Psoas muscle (tissue), 8 donors: ENCODE data around the gene PLIN3. TPM values are rescaled to one million over a fixed set of nuclear protein-coding genes. Genes with fewer than 3 reads are reported as not detected.

ENCODE experiments used
- ATAC-seq, 4 donors: fragments of 200-7000 bp; cut with Tn5 transposase; one replicate each; pipeline ENCODE4 v1.9.1; 2020; ENCODE audit warnings: moderate library complexity in 3 of 4, mild to moderate bottlenecking in 2 of 4
- DNase-seq, 2 donors: peaks; one replicate each; pipeline ENCODE4 v3.0.0-alpha.2; 2020
- H3K27ac ChIP-seq: fragments of 200-600 bp; one replicate; pipeline ENCODE4 v1.8.0; 2022
- H3K27me3 ChIP-seq, 3 donors: fragments of 200-600 bp in 1 of 3; one replicate each; pipeline versions ENCODE4 v1.6.1 to v1.8.0; 2013 to 2022; ENCODE audit warnings: low read length in 2 of 3, mild to moderate bottlenecking in 2 of 3, moderate library complexity in 1 of 3; ENCODE audit not compliant: insufficient read depth in 3 of 3
- H3K36me3 ChIP-seq, 2 donors: fragments of 200-600 bp in 1 of 2; one replicate each; pipeline versions ENCODE4 v1.6.1 to v1.8.0; 2013 to 2022; ENCODE audit warnings: low read depth in 1 of 2, mild to moderate bottlenecking in 1 of 2, moderate library complexity in 1 of 2; ENCODE audit not compliant: insufficient read depth in 1 of 2
- H3K4me1 ChIP-seq: fragments of 200-600 bp; one replicate; pipeline ENCODE4 v1.8.0; 2022
- H3K4me3 ChIP-seq: fragments of 200-600 bp; one replicate; pipeline ENCODE4 v1.8.0; 2022; ENCODE audit warnings: mild to moderate bottlenecking
- H3K9me3 ChIP-seq: fragments of 200-600 bp; one replicate; pipeline ENCODE4 v1.8.0; 2022
- WGBS, 3 donors: extraction: QIAGEN DNeasy Blood & Tissue Kit; methylation state at CpG; one replicate each; pipeline versions ENCODE4 v1.1.6 to v1.1.7; 2013; 5-methylcytosine and 5-hydroxymethylcytosine counted together
- intact Hi-C, 2 donors: fragments of 100-400 bp; cut with DNase I; formaldehyde crosslinking; loops; one replicate each; pipeline versions ENCODE4 v1.11.0 to v1.14.2; 2022
- polyA plus RNA-seq, 3 donors: library from polyadenylated mRNA; stranded (reverse); fragments of 200-250 nt; gene quantifications; one replicate each; pipeline ENCODE4 v1.2.3, GENCODE V29; 2013
- total RNA-seq, 4 donors: library from RNA; stranded (reverse); fragmentation: NEBNext Ultra II Directional in 2 of 4; extraction: Animal tissue kit (Norgen Biotek cat#: 25700) in 2 of 4; gene quantifications; one replicate each; pipeline versions ENCODE4 v1.2.1 to v1.2.4, GENCODE V29; 2021 to 2023
- TF ChIP-seq, protein P1 (sequence below): fragments of 200-600 bp; IDR thresholded peaks from one replicate; pipeline ENCODE4 v1.8.0; 2022; ENCODE audit warnings: antibody characterized with exemption
- donor health status: healthy with polysubstance abuse.
- donor health status: DM: no; HTN: no; CAD: no; lungs with moderate emphysema.
- donor health status: Bipolar disorder and iron deficiency.
- donor health status: healthy.
- donor health status: DM: yes; HTN: yes; CAD: no.
- donor health status: DM: no; HTN: no; CAD: no.
- donor health status: DM: no; HTN: no; CAD: no.
- donor health status: DM: yes; HTN: yes; CAD: no.

The PLIN3 gene
- total and polyA plus RNA-seq, 7 donors, result 67.2 to 309 (median 107) TPM

GRCh38 chr19:4871711-4872110 lies 4.2 kb upstream of the PLIN3 start:
- ATAC-seq (no peak), DNase-seq (no peak)
- intact Hi-C loops, result loop anchor here (1.0 to 2.0 kb wide), 2 partner anchors 40 to 159 kb away; no protein-coding TSS in a partner anchor
- Histone ChIP-seq H3K9me3 (no peaks in the 10 kb centered on the region), H3K27ac (no peak overlapping the region), H3K4me3 (no peak overlapping the region), H3K27me3 (no peaks in the 10 kb centered on the region), H3K4me1 (peaks cover 6% of the 10 kb centered on the region), H3K36me3 (no peaks in the 10 kb centered on the region)
- WGBS, 3 donors, result 68 to 91% (median 84%) methylated on average over 6 of the region's 6 CpGs
- TF ChIP-seq, protein P1, sequence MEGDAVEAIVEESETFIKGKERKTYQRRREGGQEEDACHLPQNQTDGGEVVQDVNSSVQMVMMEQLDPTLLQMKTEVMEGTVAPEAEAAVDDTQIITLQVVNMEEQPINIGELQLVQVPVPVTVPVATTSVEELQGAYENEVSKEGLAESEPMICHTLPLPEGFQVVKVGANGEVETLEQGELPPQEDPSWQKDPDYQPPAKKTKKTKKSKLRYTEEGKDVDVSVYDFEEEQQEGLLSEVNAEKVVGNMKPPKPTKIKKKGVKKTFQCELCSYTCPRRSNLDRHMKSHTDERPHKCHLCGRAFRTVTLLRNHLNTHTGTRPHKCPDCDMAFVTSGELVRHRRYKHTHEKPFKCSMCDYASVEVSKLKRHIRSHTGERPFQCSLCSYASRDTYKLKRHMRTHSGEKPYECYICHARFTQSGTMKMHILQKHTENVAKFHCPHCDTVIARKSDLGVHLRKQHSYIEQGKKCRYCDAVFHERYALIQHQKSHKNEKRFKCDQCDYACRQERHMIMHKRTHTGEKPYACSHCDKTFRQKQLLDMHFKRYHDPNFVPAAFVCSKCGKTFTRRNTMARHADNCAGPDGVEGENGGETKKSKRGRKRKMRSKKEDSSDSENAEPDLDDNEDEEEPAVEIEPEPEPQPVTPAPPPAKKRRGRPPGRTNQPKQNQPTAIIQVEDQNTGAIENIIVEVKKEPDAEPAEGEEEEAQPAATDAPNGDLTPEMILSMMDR, result no peak

GRCh38 chr19:4870025-4870700 lies 2.7 kb upstream of the PLIN3 start:
- H3K4me1 ChIP-seq, result peaks cover 13% of the 10 kb centered on the region
- H3K36me3 ChIP-seq, result no peaks in the 10 kb centered on the region
- DNase-seq (peak; percentile 70 to 76), ATAC-seq (peak; percentile 54 to 74 (median 63))
- 68 to 74% (median 69%) methylated on average over 9 to 10 of the region's 10 CpGs for WGBS, 3 donors
- H3K4me3 ChIP-seq, result no peak overlapping the region
- intact Hi-C loops, result no loop called here
- peak overlapping the region; percentile 67 for H3K27ac ChIP-seq
- no peaks in the 10 kb centered on the region for H3K27me3 ChIP-seq
- TF ChIP-seq, protein P1, result no peak
- no peaks in the 10 kb centered on the region for H3K9me3 ChIP-seq

GRCh38 chr19:4868286-4868834 lies 893 bp upstream of the PLIN3 start:
- TF ChIP-seq, protein P1, result no peak
- intact Hi-C loops, result no loop called here

DNA sequence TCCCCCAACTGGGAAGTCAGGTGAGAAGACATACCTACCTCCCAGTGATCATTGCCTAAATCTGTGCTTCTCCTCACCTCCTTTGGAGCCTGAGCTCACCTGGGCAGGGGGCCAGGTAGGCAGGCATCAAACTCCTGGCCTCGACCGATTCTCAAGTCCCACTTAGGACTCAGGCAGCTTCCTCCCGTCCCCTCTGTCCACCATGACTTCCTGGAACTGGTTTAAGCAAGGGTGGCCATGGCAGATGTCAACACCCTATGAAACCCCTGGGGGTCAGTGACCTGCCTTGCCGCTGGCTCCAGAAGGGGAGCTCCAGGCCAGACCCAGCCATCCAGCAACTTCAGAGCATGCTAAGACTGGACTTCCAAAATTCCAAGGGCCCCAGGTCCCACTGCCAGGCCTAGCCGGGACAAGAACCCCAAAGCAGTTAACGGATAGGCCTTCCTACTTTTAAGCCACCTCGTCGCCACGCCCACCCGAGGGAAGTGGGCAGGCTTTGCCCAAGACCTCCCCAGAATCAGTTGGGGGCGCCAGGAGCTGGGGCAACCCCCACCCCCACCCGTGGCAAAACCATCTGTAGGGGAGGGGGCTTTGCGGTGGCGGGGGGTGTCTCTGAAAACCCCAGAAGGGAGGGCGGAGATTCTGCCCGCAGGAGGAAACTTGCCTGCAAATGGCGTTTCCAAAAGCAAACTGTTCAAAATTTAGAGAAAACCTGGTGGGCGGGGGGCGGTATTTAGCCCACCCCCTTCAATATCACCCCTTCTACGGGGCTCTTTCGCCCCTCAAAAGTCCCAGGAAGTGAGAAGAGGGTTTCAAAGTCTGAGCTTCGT lies 657 bp downstream of the PLIN3 start:
- H3K9me3 ChIP-seq, result no peaks in the 10 kb centered on the region
- intact Hi-C loops, result no loop called here
- peaks cover 10% of the 10 kb centered on the region for H3K4me1 ChIP-seq
- ATAC-seq, result peak; percentile 7 to 42 (median 22)
- peak overlapping the region; percentile 88 for H3K4me3 ChIP-seq
- peak; percentile 64 to 76 for DNase-seq
- no peaks in the 10 kb centered on the region for H3K27me3 ChIP-seq
- peaks cover 0 to 7% of the 10 kb centered on the region in 2 donors for H3K36me3 ChIP-seq
- 3 to 5% (median 4%) methylated on average over 22 of the region's 22 CpGs for WGBS, 3 donors
- TF ChIP-seq, protein P1, result no peak
- H3K27ac ChIP-seq, result peak overlapping the region; percentile 89

More at GRCh38 chr19:4868286-4868834, 893 bp upstream of the PLIN3 start:
- DNase-seq (peak in 1 of 2 donors; percentile 49), ATAC-seq (no peak)
- H3K4me3 ChIP-seq, result peak overlapping the region; percentile 88
- H3K27ac ChIP-seq, result peak overlapping the region; percentile 89
- H3K9me3 ChIP-seq, result no peaks in the 10 kb centered on the region
- no peaks in the 10 kb centered on the region for H3K27me3 ChIP-seq
- H3K4me1 ChIP-seq, result peaks cover 13% of the 10 kb centered on the region
- no peaks in the 10 kb centered on the region for H3K36me3 ChIP-seq
- WGBS, 3 donors, result 58 to 85% (median 66%) methylated on average over 10 of the region's 10 CpGs
